NCI-H1417 treated with DMSO at 0.1 percent for 48 hours (cell line): ENCODE measurements around the gene ADGRL3.
"Not testable (repeated sequence)": the region's sequence is repeated elsewhere in the genome, so short reads cannot be mapped to it uniquely, and the experiment has no call there.

Source experiments
- DNase-seq: peaks from one replicate; lab custom pipeline; 2025; lab: John Stamatoyannopoulos, UW

Gene ADGRL3

GRCh38 chr4:61493470-61493869 is 293.3 kb downstream of the ADGRL3 start:
- peak; percentile 48 for DNase-seq

- no peak for DNase-seq
These were observed 300.8 kb downstream of the ADGRL3 start for GRCh38 chr4:61500883-61501282.

- DNase-seq, result no peak
These were observed 301.7 kb downstream of the ADGRL3 start for GRCh38 chr4:61501812-61502211.

GRCh38 chr4:61505773-61506685 is 305.9 kb downstream of the ADGRL3 start:
- DNase-seq, result no peak

- DNase-seq, result no peak
These were observed 307.0 kb downstream of the ADGRL3 start for GRCh38 chr4:61507091-61507490.

- DNase-seq, result not testable (repeated sequence)
These were observed 309.7 kb downstream of the ADGRL3 start for GRCh38 chr4:61509721-61510241.

- no peak for DNase-seq
These were observed 311.8 kb downstream of the ADGRL3 start for GRCh38 chr4:61511716-61512488.

- no peak for DNase-seq
These were observed 314.9 kb downstream of the ADGRL3 start for GRCh38 chr4:61514991-61515390.

GRCh38 chr4:61517144-61517543 is 317.0 kb downstream of the ADGRL3 start:
- DNase-seq, result no peak

GRCh38 chr4:61520166-61520565 is 320.0 kb downstream of the ADGRL3 start:
- DNase-seq, result no peak

- no peak for DNase-seq
These were observed 320.6 kb downstream of the ADGRL3 start for GRCh38 chr4:61520681-61521160.

GRCh38 chr4:61521451-61521850 is 321.3 kb downstream of the ADGRL3 start:
- DNase-seq, result no peak

GRCh38 chr4:61522312-61522711 is 322.2 kb downstream of the ADGRL3 start:
- DNase-seq, result no peak

GRCh38 chr4:61527888-61528287 is 327.8 kb downstream of the ADGRL3 start:
- DNase-seq, result no peak

- no peak for DNase-seq
These were observed 328.5 kb downstream of the ADGRL3 start for GRCh38 chr4:61528595-61528994.

GRCh38 chr4:61531188-61531587 is 331.1 kb downstream of the ADGRL3 start:
- DNase-seq, result no peak

GRCh38 chr4:61532336-61533000 is 332.3 kb downstream of the ADGRL3 start:
- DNase-seq, result no peak

GRCh38 chr4:61533140-61533539 is 333.0 kb downstream of the ADGRL3 start:
- DNase-seq, result no peak

- DNase-seq, result peak; percentile 23
These were observed 340.8 kb downstream of the ADGRL3 start for GRCh38 chr4:61540944-61541343.

GRCh38 chr4:61541459-61541858 is 341.3 kb downstream of the ADGRL3 start:
- DNase-seq, result no peak

GRCh38 chr4:61543976-61544375 is 343.9 kb downstream of the ADGRL3 start:
- no peak for DNase-seq

- no peak for DNase-seq
These were observed 345.9 kb downstream of the ADGRL3 start for GRCh38 chr4:61545902-61546480.
